HK-2 (cell line): ENCODE results near the gene ERC1.
"Not testable (repeated sequence)": the region's sequence is repeated elsewhere in the genome, so short reads cannot be mapped to it uniquely, and the experiment has no call there.

Source experiments
- DNase-seq: peaks from one replicate; pipeline ENCODE4 v3.0.0-alpha.2; 2018; ENCODE audit not compliant: unreplicated experiment

ERC1 gene

GRCh38 chr12:1073652-1074051, 82.6 kb downstream of the ERC1 start:
- no peak for DNase-seq

DNA sequence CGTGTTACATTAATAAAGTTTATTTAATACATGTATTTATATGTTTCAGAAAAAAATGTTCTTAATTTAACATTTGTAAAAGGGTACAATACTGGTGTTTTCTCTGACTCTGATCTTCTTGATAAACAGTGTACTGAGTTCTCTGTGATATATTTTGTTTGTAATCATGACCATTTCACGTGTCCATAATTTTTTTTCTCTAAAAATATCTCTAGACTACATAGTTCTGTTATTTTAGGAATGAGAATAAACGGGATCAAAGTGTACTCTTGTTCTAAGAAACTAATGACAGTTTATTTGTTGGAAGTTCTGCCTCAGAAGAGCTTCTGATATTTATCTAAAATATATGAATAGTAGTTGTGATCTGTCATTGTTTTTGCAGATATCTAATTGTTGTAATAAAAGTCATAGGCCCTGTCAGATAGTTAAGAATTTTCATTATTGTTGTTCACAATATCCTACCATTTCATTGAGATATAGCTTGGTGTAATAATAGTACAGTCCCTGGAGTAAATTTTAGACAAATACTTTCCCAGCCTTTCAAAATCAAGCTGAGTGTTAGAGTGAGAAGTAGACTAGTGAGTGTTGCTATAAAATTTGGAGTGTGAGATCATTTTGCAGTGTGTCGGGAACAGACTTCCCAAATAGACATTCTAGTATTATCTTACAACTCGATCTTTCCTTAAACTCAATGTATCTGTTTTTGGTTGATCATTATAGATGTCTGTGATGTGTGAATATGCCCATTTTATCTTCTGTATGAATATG, 86.2 kb downstream of the ERC1 start:
- no peak for DNase-seq

DNA sequence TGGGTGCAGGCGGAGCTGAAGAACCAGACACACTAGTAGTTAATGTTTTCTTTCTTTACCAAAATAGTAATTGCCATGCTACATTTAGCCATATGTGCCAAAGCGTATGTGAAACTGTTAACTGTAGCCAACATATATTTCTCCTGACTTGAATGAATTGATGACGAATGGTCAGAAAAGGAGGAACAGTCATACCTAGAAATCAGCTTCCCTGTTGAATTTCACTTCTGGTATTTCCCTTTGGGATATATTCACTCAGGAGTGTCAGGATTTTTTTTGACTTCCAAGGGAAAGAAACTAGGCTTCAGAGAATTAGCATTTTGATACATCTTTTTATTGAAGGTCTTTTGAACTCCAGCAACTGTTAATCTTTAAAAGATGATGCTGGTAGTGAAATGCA, 87.0 kb downstream of the ERC1 start:
- no peak for DNase-seq

- DNase-seq: no peak
Measured at GRCh38 chr12:1080520-1081223, 89.6 kb downstream of the ERC1 start.

DNA sequence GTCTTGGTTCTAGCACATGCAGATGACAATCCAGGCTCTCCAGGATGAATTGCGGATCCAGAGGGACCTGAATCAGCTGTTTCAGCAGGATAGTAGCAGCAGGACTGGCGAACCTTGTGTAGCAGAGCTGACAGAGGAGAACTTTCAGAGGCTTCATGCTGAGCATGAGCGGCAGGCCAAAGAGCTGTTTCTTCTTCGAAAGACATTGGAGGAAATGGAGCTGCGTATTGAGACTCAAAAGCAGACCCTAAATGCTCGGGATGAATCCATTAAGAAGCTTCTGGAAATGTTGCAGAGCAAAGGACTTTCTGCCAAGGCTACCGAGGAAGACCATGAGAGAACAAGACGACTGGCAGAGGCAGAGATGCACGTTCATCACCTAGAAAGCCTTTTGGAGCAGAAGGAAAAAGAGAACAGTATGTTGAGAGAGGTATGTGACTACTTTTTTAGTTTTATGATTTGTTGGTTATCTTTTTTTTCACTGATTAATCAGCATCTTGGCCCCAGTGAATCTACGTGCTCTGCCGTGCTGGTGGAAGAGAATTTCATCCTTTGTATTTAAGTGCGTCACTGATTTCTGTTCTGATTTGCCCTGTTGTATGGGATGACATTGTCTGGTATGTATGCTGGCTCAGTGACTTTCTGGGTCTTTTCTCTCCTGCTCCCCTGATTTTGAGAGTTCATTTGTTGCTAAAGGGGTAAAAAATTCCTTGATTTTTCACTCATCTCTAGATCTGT, 92.3 kb downstream of the ERC1 start:
- no peak for DNase-seq

DNA sequence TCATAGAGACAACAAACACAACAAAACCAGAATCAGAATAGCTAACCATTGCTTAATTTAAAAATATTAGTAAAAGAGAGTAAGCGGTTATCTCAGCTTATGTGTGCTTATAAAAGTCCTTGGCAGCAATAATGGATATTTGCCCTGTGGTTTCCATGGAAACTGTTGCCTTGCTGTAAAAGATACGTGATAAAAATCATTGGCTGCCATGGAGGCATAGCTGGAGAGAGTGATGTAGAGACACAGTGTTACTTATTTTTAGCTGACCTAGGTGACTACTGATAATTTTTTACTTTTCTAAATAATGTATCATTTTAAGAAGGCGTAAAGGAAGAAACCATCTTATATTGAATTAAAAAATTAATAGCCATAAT, 92.9 kb downstream of the ERC1 start:
- DNase-seq: no peak

- no peak for DNase-seq
Measured at GRCh38 chr12:1091350-1091749, 100.3 kb downstream of the ERC1 start.

DNA sequence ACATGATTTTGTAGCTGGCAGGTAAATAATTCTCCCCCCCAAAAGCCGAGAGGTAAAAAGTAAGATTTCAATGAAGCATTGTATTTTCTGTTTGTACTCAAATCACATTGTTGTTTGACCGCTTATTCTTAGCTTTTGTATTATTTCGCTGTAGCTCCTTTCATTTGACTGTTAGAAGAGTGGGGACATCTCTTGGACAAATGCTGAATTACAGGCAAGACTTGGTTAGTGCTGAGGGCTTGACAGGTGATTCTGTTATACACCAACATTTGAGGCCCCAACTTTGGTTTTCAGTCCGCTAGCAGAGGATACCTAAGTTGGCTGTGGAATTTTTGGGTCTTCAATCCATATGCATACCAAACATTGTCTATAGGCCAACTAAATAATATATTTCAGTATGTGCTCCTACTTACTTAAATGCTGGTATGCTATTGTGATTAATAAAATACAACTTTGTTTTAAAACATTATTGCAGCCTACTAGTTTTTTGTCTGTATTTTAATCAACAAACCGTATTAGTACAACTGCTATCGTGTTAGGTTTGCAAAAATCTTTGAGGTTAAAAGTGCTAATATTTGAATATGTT, 102.2 kb downstream of the ERC1 start:
- DNase-seq: no peak

- DNase-seq: no peak
Measured at GRCh38 chr12:1094714-1095113, 103.7 kb downstream of the ERC1 start.

DNA sequence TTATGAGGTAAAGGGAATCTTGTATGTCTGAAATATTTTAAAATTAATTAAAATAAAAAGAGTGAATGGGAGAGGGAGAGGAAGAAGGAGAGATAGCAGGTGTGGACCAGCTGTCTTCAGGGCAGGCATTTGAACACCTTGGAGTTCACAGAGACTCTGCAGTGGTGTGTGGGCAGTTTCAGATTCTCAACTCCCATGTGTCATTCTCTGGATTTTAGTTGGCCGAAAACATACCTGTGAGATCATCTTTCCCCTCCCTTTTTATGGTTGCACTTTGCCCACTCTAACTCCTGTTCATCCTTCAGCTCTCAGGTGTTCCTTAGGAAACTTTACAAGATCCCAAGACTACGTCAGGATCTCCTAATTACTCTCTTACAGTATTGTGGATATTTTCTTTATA, 108.1 kb downstream of the ERC1 start:
- no peak for DNase-seq

GRCh38 chr12:1099618-1100017, 108.6 kb downstream of the ERC1 start:
- not testable (repeated sequence) for DNase-seq

- DNase-seq: no peak
Measured at GRCh38 chr12:1102115-1102514, 111.1 kb downstream of the ERC1 start.

- no peak for DNase-seq
Measured at GRCh38 chr12:1102791-1103450, 111.9 kb downstream of the ERC1 start.

DNA sequence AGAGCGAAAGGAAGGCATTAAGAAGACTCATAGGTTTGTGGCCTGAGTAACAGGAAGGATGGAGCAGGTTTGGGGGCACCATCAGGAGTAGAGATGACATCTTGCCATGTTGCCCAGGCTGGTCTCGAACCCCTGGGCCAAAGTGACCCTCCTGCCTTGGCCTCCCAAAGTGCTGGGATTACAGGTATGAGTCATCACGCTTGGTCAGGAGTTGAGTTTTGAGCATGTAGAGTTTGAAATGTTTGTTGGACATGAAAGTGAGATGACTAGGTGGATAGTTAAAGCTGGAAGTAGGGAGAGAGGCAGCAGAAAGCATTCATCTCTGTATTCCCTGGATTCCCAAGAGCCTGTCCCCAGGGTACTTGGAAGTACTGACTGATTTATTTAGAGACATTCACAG, 112.6 kb downstream of the ERC1 start:
- no peak for DNase-seq

DNA sequence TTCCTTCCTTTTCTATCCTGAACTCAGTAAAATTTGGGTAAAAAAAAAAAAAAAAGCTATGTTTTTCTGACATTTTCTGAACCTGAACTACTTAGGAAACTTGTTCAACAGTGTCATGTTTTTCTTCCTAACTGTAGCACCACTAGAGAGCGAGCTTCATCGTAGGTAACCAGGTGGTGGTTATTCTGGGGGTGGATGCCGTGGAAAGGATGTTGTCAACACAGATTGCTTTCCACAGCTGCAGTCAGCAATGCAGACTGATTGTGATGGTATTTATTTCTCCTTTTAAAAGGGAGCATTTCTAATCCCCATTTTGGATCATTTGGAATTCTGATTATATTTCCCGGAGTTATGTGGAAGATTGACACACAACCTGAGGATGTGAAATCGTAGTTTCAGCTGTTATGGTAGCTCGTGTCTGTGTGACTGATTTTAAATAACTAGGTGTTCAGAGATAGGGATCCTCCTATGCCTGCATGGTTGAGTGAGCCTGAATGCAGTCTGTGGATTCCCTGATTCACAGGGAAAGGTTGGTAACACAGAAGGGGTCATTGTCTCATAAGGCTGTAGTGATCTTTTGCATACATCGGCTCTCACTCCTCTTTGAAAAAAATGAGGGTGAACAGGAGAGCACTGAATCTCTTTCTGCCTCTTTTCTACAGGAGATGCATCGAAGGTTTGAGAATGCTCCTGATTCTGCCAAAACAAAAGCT, 113.2 kb downstream of the ERC1 start:
- DNase-seq: no peak

DNA sequence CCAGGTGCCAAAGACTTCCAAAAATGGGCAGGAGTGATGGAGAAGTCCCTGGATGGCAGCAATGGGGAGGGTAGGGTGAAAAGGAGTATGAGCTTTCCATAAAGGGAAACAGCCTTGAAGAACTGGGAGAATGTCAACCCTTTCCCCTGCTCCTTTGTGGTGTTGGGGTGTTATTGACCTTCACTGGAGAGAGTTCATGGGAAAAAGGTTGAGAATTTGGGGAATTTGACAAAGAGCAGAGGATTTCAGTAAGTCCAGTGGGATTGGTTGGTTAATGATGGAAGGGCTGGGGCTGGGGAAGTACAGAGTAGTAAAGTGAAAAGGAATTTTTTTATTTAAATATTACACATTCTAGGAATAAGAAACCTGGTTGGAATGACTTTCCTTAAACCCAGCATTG, 116.6 kb downstream of the ERC1 start:
- DNase-seq: no peak

DNA sequence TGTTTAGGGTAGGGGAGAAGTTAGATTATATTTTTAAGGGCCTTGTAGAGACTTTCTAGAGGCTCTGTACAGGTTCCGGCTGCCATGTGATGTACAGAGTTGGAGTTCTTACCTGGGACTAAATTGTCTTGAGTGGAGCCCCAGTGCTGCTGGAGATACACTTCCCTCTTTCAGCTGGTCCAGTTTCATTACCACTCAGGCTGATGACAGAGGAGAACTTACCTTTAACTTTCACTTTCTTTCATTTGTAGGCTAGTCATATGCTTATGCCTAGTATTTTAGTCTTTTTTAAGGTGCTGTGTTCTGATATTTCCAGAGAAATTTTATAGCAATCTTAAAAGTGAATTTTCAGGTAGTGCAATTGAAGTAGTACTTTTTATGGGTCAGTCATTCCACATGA, 117.3 kb downstream of the ERC1 start:
- no peak for DNase-seq

GRCh38 chr12:1115484-1116231, 124.6 kb downstream of the ERC1 start:
- DNase-seq: no peak

DNA sequence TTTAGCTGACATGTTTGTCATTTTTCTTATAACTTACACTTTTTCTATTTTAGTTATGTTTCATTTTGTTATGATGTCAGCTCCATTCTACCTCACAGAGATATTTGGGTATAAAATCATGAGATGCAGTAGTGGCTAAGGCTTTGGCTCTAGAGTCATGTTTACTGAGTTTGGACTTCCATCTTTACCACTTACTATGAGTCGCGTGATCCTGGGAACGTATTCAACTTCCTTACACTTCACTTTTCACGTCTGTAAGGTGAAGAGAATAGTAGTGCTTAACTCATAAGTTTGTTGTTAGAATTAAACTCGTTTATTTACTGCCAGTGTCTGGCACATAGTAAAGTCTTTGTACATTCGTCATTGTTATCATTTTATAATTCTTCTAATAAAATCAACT, 126.3 kb downstream of the ERC1 start:
- DNase-seq: no peak

- peak; percentile 60 for DNase-seq
Measured at GRCh38 chr12:1117970-1118563, 127.0 kb downstream of the ERC1 start.
